Measurements from ENCODE around the gene FAM20C. TPM values are rescaled to one million over a fixed set of nuclear protein-coding genes. Genes with fewer than 3 reads are reported as not detected.
"Not testable (repeated sequence)": the region's sequence is repeated elsewhere in the genome, so short reads cannot be mapped to it uniquely, and the experiment has no call there.

FAM20C gene
- total RNA-seq, 1 donor from 2014 or later = 90.8 TPM

GRCh38 chr7:205115-206010 lies 13.0 kb downstream of the FAM20C start:
- intact Hi-C loops (cut with DNase I) = no loop called here
- TF ChIP-seq CTCF (IDR thresholded peaks at IDR 0.05) = no peak
- H3K4me1 ChIP-seq = no peaks in the 10 kb centered on the region
- no peaks in the 10 kb centered on the region for H3K27me3 ChIP-seq
- no peaks in the 10 kb centered on the region for H3K9me3 ChIP-seq
- no peak overlapping the region for H3K4me3 ChIP-seq
- DNase-seq (ENCODE audit: low spot score in 2 of 2) = no peak
- peaks cover 51 to 63% of the 10 kb centered on the region in 2 donors for H3K36me3 ChIP-seq
- no peak overlapping the region for H3K27ac ChIP-seq

GRCh38 chr7:206351-206750 lies 14.0 kb downstream of the FAM20C start:
- H3K36me3 ChIP-seq = peaks cover 55 to 60% of the 10 kb centered on the region in 2 donors
- H3K27me3 ChIP-seq; DNase-seq (ENCODE audit: low spot score in 2 of 2); H3K9me3 ChIP-seq; intact Hi-C loops (cut with DNase I); H3K4me3 ChIP-seq; H3K27ac ChIP-seq; H3K4me1 ChIP-seq: not testable (repeated sequence)

- Histone ChIP-seq H3K36me3 (peaks cover 55 to 67% of the 10 kb centered on the region in 2 donors), H3K4me3 (no peak overlapping the region), H3K27me3 (no peaks in the 10 kb centered on the region), H3K4me1 (no peaks in the 10 kb centered on the region), H3K9me3 (no peaks in the 10 kb centered on the region), H3K27ac (no peak overlapping the region)
- no peak for DNase-seq (ENCODE audit: low spot score in 2 of 2)
- no peak for TF ChIP-seq CTCF (IDR thresholded peaks at IDR 0.05)
- intact Hi-C loops (cut with DNase I) = no loop called here
These were observed 15.2 kb downstream of the FAM20C start for GRCh38 chr7:207418-208129.

GRCh38 chr7:208130-208673 lies 15.8 kb downstream of the FAM20C start:
- peaks cover 48 to 63% of the 10 kb centered on the region in 2 donors for H3K36me3 ChIP-seq
- H3K4me1 ChIP-seq = no peaks in the 10 kb centered on the region
- no peaks in the 10 kb centered on the region for H3K9me3 ChIP-seq
- intact Hi-C loops (cut with DNase I) = no loop called here
- H3K27ac ChIP-seq = no peak overlapping the region
- no peaks in the 10 kb centered on the region for H3K27me3 ChIP-seq
- H3K4me3 ChIP-seq = no peak overlapping the region
- DNase-seq (ENCODE audit: low spot score in 2 of 2) = no peak
- no peak for TF ChIP-seq CTCF (IDR thresholded peaks at IDR 0.05)

GRCh38 chr7:208816-209215 lies 16.4 kb downstream of the FAM20C start:
- Histone ChIP-seq H3K27ac (no peak overlapping the region), H3K36me3 (peaks cover 47 to 56% of the 10 kb centered on the region in 2 donors), H3K4me3 (no peak overlapping the region), H3K9me3 (no peaks in the 10 kb centered on the region), H3K4me1 (no peaks in the 10 kb centered on the region), H3K27me3 (no peaks in the 10 kb centered on the region)
- no peak for DNase-seq (ENCODE audit: low spot score in 2 of 2)
- no peak for TF ChIP-seq CTCF (IDR thresholded peaks at IDR 0.05)
- intact Hi-C loops (cut with DNase I) = no loop called here

- no peak for TF ChIP-seq CTCF (IDR thresholded peaks at IDR 0.05)
- Histone ChIP-seq H3K9me3 (no peaks in the 10 kb centered on the region), H3K4me3 (no peak overlapping the region), H3K36me3 (peaks cover 42 to 50% of the 10 kb centered on the region in 2 donors), H3K27ac (no peak overlapping the region), H3K4me1 (no peaks in the 10 kb centered on the region), H3K27me3 (no peaks in the 10 kb centered on the region)
- DNase-seq (ENCODE audit: low spot score in 2 of 2) = no peak
- intact Hi-C loops (cut with DNase I) = no loop called here
These were observed 17.0 kb downstream of the FAM20C start for GRCh38 chr7:209416-209815.
